HG03025 (cell line): ENCODE data around the gene DPEP1.
"Not testable (repeated sequence)": the region's sequence is repeated elsewhere in the genome, so short reads cannot be mapped to it uniquely, and the experiment has no call there.

Experiments
- ATAC-seq: cut with Tn5 transposase; IDR thresholded peaks from one replicate; pipeline ENCODE4 v1.9.1; 2021; ENCODE audit warnings: mild to moderate bottlenecking, moderate library complexity; ENCODE audit not compliant: unreplicated experiment, low FRiP score

Gene DPEP1

GRCh38 chr16:89641458-89642119, 28.1 kb downstream of the DPEP1 start:
- no peak for ATAC-seq

- no peak for ATAC-seq
Observed at GRCh38 chr16:89642574-89642973, 29.1 kb downstream of the DPEP1 start.

- ATAC-seq, result no peak
Observed at GRCh38 chr16:89643769-89644300, 30.4 kb downstream of the DPEP1 start.

GRCh38 chr16:89645122-89645521, 31.7 kb downstream of the DPEP1 start:
- ATAC-seq, result no peak

DNA sequence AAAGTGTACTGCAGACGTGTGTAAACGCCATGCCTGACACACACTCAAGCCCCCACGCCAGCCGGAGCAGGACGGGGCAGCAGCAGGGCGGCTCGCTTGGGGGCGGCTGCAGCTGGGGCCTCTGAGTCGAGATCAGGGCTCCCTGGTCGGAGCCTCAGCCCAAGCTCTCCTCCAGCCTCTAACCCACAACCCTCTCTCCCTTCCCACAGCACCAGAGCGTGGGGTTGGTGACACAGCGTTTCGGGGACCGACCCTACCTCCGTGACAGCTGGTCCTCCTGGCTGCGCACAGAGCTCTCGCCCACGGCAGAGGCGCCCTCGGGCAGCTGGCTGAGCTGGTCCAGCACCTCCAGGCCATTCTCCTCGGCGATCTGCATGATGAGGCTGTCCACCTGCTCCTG, 32.8 kb downstream of the DPEP1 start:
- no peak for ATAC-seq

DNA sequence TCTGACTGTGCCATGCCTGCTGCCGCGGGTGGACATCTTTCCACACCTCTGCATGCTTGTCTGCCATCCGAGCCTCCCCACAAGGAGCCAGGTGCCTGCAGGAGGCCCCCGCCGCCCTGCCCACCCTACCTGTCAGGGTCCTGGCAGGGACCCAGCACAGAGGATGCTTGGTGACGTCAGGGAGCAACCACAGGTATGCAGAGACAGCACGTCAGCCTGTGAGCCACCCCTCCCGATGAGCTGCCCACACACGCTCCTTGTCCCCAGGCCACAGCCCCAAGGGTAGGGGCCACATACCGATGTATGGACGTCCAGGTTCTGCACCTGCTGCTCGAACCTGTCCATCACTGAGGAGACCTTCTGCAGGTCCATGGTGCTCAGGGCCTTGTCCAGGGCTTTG, 33.5 kb downstream of the DPEP1 start:
- ATAC-seq, result no peak

DNA sequence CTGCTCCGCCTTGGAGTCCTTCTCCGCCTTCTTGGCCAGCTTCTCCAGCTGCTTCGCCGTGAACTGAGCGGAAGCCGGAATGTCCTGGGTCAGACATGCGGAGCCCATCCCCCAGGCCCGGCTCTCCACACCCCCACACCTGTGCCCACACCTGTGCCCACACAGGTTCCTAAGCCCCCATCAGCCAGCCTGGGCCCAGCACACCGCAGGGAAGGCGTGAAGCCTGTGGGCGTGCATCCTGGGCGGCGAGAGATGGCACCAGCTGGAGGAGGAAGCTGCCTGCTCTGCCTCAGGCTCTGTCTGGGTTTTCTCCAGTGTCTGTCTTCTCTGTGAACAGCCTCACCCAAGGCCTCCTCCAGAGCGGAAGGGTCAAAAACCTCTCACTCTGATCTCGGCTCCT, 38.1 kb downstream of the DPEP1 start:
- ATAC-seq, result no peak

GRCh38 chr16:89653656-89654295, 40.3 kb downstream of the DPEP1 start:
- ATAC-seq, result no peak

DNA sequence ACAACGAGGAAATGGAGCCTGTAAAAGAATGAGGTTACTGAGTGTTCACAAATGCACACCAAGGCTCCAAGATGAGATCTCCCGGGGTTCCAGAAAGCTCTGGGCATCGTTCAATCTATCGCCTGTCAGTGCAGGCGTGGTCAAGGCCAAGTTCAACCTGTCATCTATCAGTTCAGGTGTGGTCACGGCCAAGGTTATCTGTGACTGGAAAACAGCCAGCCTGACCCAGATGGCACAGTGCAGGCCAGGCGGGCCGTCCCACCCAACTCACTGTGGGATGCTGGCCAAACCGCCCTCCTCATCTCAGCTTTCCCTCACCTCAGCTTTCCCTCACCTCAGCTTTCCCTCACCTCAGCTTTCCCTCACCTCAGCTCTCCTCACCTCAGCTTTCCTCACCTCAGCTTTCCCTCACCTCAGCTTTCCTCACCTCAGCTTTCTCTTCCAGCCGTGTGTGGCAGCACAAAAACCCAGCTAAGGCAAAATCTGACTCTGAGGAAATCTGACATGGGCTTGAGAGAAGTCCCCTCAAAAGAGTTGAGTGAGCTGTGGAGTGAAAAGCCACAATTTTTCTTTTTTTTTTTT, 41.7 kb downstream of the DPEP1 start:
- ATAC-seq, result no peak

DNA sequence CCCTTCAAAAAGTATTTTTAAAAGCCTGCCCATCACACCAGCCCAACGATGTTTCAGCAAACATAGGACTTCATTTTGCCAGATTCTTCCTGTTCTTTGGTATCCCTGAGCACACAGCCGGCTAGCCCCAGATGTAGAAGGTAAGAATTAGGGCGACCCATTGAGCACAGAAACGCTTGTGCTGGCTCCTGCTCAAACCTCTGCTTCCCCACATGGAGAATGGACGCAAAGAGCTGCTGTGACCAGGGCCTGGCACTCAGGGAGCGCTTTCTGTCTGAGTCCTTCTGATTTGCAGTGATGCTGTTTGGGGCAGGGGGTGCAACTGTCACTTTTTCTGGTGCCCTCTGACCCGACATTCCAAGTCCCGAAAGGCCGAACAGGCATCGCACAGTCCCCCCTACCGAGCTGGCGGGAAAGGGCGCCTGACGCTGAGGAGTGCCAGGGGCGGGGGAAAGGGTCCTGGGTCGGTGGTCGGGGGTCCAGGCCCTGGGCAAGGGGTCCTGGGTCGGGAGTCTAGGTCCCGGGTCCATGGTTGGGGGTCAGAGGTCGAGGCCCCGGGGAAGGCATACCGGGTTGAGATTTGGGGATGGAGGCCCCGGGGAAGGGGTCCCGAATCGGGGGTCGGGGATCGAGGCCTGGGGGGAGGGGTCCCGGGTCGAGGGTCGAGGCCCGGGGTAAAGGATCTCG, 43.1 kb downstream of the DPEP1 start:
- no peak for ATAC-seq

GRCh38 chr16:89657442-89658220, 44.2 kb downstream of the DPEP1 start, which contains the start of the genes CHMP1A and SPATA33:
Gene CHMP1A, minus strand, starts transcription at chr16:89657708. Its CDS starts 120 bp downstream, at chr16:89657588.
Gene SPATA33, plus strand, starts transcription at chr16:89657836. Its CDS starts 76 bp downstream, at chr16:89657912.
- ATAC-seq, result peak; percentile 79

DNA sequence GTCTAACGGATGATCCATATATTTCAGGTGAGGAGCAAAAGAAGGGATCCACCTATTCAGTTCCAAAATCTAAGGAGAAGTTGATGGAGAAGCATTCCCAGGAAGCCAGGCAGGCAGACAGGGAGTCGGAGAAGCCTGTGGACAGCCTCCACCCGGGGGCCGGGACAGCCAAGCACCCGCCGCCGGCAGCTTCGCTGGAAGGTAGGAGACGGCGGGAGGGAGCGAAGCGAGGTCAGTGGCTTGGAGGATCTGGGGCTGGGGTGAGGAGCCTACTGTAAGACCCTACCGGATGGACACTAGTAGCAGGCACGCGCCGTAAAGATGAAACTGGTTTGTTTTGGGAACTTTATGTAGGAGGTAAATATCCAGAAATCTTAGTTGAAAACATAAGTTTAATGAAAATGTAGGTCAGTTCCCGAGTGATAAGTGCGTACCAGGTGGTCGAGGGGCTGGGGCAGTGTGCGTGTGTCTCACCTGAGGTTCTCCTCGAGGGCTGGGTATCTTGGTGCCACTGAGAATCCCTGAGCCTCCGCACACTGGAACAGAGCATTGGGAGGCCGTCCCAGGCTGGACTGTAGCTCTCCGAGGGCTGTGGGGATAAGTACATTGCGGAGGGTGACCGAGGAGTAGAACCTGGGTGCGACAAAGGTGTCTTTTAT, 44.9 kb downstream of the DPEP1 start:
- no peak for ATAC-seq

DNA sequence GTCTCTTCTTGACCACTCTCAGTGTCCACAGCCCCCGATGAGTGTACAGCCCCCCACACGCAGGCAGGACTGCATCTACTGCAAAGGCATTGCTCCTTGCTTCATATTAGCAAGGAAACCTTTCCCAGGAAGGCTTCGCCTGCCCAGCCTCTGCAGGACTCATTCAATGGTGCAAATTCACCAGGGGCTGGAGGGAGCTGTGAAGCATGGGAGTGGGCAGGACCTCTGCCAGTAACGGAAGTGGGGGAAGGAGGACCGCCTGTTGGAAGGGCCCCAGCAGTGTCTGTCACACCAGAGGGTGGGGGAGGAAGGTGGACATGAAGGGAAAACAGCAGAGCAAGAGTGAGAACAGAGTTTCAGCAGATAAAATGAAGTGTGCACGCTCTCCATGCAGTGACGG, 46.7 kb downstream of the DPEP1 start:
- no peak for ATAC-seq

- ATAC-seq, result no peak
Observed at GRCh38 chr16:89661215-89661614, 47.8 kb downstream of the DPEP1 start.

- ATAC-seq, result not testable (repeated sequence)
Observed at GRCh38 chr16:89664238-89664637, 50.8 kb downstream of the DPEP1 start.

DNA sequence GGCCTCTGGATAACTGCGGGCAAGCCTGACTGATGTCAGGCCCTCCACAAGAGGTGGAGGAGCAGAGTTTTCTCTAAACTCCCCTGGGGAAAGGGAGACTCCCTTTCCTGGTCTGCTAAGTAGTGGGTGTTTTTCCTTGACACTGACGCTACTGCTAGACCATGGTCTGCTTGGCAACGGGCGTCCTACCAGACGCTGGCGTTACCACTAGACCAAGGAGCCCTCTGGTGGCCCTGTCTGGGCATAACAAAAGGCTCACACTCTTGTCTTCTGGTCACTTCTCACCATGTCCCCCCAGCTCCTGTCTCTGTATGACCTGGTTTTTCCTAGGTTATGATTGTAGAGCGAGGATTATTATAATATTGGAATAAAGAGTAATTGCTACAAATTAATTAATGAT, 53.6 kb downstream of the DPEP1 start:
- ATAC-seq, result not testable (repeated sequence)

DNA sequence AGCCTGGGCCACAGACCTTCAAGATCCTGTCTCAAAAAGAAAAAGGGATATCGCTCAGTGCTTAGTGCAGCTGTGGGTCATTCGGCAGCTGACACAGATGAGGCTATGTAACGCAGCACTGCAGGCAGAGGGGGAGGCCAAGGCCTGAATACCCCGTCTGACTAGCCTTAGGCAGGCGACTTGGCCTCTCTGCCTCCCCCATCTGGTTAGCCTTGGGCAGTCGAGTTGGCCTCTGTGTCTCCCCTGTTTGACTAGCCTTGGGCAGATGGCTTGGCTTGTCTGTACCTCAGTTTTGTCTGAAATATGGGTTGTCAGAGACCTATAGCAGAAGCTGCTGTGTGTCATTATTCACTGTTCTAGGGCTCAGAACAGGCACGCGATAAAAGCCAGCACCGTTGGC, 54.2 kb downstream of the DPEP1 start:
- no peak for ATAC-seq

DNA sequence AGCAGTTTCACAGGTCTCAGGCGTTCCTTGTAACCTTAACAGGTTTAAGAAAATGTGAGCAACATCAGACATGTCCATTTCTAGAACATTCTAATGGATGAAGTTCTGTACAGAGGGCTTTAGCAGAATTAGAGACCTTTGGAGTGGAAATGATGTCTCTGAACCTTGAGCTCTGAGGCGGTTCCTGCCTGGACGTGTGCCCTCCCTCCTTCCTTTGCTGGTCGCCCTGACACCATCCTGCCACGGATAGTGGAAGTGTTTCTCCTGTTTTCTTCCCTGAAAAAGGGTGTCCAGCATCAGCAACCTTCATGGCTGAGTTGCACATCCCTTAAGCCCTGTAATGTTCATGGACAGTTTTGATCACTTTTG, 55.3 kb downstream of the DPEP1 start:
- ATAC-seq, result no peak

DNA sequence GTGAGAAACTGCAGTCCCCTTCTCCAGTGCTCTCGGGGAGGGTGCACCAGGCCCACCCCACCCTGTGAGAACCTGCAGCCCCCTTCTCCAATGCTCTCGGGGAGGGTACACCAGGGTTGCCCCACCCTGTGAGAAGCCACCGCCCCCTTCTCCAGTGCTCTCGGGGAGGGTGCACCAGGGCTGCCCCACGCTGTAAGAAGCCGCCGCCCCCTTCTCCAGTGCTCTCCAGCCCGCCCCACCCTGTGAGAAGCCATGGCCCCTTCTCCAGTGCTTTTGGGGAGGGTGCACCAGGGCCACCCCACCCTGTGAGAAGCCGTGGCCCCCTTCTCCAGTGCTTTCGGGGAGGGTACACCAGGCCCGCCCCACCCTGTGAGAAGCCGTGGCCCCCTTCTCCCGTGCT, 56.3 kb downstream of the DPEP1 start:
- no peak for ATAC-seq
